GM19455 (cell line): ENCODE data around the gene FAM131C.

Source experiments
- ATAC-seq: cut with Tn5 transposase; IDR thresholded peaks from one replicate; pipeline ENCODE4 v1.9.1; 2021; ENCODE audit not compliant: unreplicated experiment

Gene FAM131C

GRCh38 chr1:16017461-16018303 is 55.8 kb downstream of the FAM131C start, which contains the start of gene HSPB7:
Gene HSPB7 (minus strand): TSS chr1:16018043. CDS start chr1:16017963, 80 bp downstream.
- no peak for ATAC-seq

- no peak for ATAC-seq
Observed at GRCh38 chr1:16017076-16017460, 56.4 kb downstream of the FAM131C start.

GRCh38 chr1:16015960-16016901 is 57.2 kb downstream of the FAM131C start:
- no peak for ATAC-seq

GRCh38 chr1:16015491-16015890 is 58.0 kb downstream of the FAM131C start:
- ATAC-seq = no peak

GRCh38 chr1:16014509-16015482 is 58.7 kb downstream of the FAM131C start:
- ATAC-seq = no peak

GRCh38 chr1:16013908-16014258 is 59.6 kb downstream of the FAM131C start:
- ATAC-seq = no peak

- ATAC-seq = no peak
Observed at GRCh38 chr1:16013220-16013907, 60.1 kb downstream of the FAM131C start.

- ATAC-seq = no peak
Observed at GRCh38 chr1:16012590-16013219, 60.7 kb downstream of the FAM131C start.

GRCh38 chr1:16011936-16012589 is 61.4 kb downstream of the FAM131C start:
- no peak for ATAC-seq

- no peak for ATAC-seq
Observed at GRCh38 chr1:16010837-16011236, 62.6 kb downstream of the FAM131C start.

- no peak for ATAC-seq
Observed at GRCh38 chr1:16009678-16010077, 63.8 kb downstream of the FAM131C start.

- no peak for ATAC-seq
Observed at GRCh38 chr1:16009030-16009460, 64.4 kb downstream of the FAM131C start.
